GM10266 (cell line): ENCODE data around the gene TTLL5.

Experiments used
- DNase-seq: peaks from one replicate; pipeline ENCODE4 v3.0.0; 2012; ENCODE audit errors: extremely low spot score
- TF ChIP-seq, protein P1 (sequence below): IDR thresholded peaks from 2 replicates; pipeline ENCODE4 v1.5.1; 2012; ENCODE audit warnings: mild to moderate bottlenecking, low read depth; ENCODE audit not compliant: control insufficient read depth, insufficient read depth; ENCODE audit errors: missing control alignments

The TTLL5 gene

DNA sequence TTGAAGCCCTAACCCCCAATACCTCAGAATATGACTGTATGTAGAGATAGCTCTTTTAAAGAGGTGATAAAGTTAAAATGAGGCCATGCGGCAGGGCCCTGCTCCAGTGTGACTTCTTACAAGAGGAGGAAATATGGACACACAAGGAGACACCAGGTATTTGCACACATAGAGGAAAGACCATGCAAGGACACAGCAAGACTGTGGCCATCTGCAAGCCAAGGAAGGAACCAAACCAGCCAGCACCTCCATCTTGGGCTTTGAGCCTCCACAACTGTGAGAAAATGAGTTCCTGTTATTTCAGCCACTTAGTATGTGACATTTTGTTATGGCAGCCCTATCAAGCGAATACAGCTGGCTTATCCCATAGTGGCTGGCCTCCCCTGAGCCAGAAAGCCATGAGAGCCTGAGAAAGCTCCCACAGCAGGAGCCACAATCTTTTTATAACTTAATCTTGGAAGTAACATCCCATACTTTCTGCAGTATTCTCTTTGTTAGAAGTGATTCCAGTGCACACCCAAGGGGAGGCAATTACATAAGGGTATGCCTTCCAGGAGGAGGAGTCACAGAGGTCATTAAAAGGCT, 272.8 kb downstream of the TTLL5 start:
- TF ChIP-seq, protein P1, sequence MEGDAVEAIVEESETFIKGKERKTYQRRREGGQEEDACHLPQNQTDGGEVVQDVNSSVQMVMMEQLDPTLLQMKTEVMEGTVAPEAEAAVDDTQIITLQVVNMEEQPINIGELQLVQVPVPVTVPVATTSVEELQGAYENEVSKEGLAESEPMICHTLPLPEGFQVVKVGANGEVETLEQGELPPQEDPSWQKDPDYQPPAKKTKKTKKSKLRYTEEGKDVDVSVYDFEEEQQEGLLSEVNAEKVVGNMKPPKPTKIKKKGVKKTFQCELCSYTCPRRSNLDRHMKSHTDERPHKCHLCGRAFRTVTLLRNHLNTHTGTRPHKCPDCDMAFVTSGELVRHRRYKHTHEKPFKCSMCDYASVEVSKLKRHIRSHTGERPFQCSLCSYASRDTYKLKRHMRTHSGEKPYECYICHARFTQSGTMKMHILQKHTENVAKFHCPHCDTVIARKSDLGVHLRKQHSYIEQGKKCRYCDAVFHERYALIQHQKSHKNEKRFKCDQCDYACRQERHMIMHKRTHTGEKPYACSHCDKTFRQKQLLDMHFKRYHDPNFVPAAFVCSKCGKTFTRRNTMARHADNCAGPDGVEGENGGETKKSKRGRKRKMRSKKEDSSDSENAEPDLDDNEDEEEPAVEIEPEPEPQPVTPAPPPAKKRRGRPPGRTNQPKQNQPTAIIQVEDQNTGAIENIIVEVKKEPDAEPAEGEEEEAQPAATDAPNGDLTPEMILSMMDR, result no peak
- no peak for DNase-seq

DNA sequence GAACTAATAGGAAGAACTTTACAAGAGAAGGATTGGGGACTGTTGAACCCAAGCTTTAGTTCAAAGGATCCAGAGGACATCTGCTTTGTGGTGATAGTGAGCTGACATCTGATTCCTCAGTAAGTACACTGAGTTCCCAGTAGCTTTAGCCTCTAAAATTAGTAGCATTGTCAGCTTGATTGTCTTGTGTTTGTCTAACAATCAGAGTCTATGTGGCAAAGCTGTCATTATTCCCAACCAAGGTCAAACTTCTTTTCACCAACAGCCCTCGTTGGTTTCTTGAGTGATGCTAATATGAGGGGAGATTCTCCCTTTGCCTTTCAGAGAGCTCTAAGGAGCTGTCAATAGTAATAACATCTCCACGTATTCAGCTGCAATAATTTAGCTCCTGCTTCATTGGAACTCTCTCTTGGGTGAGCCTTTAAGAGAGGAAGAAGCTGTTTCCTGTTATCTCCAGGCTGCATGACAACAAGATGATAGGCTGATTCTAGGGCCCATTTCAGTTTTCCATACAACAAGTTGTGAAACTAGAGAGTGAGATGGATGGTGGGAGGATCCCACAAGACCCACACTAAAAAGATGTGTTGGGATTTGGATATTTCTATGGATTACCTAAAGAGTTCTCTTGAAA, 274.1 kb downstream of the TTLL5 start:
- TF ChIP-seq, protein P1, result no peak
- DNase-seq, result no peak

- DNase-seq, result no peak
- TF ChIP-seq, protein P1, result no peak
Observed at GRCh38 chr14:75939200-75939599, 278.2 kb downstream of the TTLL5 start.

- no peak for DNase-seq
- TF ChIP-seq, protein P1, result no peak
Observed at GRCh38 chr14:75941030-75941429, 280.0 kb downstream of the TTLL5 start.

DNA sequence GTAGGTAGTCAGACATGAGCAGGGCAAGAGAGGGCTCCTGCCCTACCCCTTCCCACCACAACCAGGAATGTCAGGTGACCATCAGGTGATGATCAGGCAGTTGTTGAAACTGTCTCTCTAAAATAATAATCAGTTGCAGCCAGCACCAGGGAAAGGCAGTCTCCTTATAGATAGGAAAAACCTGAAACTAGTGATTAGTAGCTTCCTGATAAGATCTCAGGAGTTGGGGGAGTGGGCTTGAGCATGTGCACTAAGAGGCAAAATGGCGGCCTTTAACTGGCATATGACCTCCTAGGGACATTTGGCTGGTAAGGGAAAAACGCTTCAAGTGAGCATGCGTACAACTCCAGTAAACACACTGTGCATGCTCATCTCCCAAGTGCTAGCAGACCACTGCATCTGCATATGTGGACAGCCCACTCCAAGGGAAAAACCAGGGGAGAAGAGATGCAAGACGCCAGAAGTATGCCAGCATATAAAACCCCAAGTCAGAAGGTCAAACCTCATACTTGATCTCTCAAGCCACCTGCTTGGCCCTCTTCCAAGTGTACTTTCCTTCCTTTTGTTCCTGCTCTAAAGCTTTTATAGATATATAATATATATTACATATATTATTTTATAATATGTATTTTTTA, 283.7 kb downstream of the TTLL5 start:
- TF ChIP-seq, protein P1, result no peak
- DNase-seq, result no peak

- DNase-seq, result no peak
- TF ChIP-seq, protein P1, result no peak
Observed at GRCh38 chr14:75946785-75947184, 285.7 kb downstream of the TTLL5 start.

GRCh38 chr14:75952489-75952888, 291.4 kb downstream of the TTLL5 start:
- DNase-seq, result no peak
- TF ChIP-seq, protein P1, result no peak
